NOMO-1 (cell line): ENCODE results near the gene ABL2.
"Not testable (repeated sequence)": the region's sequence is repeated elsewhere in the genome, so short reads cannot be mapped to it uniquely, and the experiment has no call there.

ENCODE experiments used
- DNase-seq, 2 experiments: peaks; one replicate each; lab custom pipeline; 2025; ENCODE audit not compliant: unreplicated experiment in 2 of 2; lab: John Stamatoyannopoulos, UW

Gene ABL2

DNA sequence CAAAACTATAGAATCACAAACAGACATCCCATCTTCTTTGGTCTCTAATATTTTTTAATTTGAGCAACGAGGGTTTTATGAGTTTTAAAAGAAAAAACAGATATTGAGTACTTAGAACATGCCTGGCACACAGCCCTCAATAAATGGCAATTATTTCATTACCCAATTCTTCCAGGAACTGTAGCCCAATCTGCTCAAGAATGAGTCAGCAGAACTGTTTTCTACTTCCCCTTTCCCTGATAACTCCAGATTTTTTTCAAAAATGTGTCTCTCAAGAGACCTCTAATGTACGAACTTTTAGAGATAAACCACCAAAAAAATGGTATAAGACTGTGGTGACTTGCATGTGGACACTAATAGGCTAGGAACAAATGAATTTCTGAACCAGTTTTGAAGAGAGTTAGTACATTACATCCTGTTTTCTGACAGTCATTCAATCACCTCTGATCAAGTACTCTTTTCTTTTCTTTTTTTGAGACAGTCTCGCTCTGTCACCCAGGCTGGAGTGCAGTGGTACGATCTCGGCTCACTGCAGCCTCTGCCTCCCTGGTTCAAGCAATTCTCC is 11.5 kb downstream of the ABL2 start:
- peak; percentile 64 to 90 for DNase-seq

- not testable (repeated sequence) for DNase-seq
Measured at GRCh38 chr1:179213317-179213716, 16.2 kb downstream of the ABL2 start.

DNA sequence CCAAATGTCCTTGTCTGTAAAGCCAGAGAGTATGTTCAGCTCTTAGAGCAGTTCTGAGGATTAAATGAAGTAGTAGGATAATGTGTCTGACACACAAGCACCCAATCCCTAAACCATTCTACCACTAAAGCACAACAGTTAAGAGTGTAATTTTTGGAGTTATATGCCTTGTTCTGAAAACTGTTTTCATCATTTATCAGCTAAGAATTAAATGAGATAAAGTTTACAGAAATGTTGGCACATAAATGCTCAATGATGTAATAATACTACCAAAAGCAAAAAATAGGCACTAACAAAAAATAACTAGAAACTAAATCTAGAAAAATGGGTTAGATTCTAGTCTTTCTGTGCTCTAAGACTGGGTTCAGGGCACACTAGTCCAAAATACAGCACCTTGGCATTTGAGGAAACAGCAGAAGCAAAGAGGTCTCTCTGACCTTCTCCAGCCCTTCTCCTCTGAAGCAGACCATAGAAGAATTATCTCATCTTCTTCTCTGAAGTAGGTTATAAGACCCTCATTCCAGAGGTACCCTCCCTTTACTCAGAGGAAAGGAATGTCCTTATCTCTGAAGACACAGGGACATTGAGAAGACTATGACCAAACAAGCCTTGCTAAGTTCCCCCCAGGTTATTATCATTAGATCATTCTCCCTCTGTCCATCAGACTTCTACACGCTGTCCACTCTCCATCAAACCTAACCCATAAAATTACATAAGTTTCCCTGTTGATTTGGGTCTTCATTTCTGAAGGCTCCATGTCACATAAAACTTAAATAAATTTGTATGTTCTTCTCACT is 20.6 kb downstream of the ABL2 start:
- no peak for DNase-seq

- no peak for DNase-seq
Measured at GRCh38 chr1:179206812-179207211, 22.7 kb downstream of the ABL2 start.

- DNase-seq: no peak
Measured at GRCh38 chr1:179205284-179205683, 24.2 kb downstream of the ABL2 start.

DNA sequence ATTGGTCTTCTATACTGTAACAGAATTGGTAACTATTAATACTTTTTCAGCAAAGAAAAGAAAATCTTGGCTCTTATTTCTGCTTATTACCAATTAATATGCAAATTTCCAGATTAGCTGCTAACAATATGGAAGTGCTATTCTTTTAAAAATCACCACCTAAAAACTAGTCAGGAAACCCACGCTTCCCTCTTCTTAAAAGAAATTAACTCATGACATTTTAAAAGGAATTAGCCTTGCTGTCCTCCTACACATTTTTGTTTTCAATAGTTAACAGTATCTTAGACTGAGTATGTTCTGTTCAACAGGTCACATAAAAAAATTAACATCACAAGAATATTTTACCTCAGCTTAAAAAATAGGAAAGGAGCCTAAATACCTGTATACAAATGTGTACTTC is 27.3 kb downstream of the ABL2 start:
- no peak for DNase-seq

DNA sequence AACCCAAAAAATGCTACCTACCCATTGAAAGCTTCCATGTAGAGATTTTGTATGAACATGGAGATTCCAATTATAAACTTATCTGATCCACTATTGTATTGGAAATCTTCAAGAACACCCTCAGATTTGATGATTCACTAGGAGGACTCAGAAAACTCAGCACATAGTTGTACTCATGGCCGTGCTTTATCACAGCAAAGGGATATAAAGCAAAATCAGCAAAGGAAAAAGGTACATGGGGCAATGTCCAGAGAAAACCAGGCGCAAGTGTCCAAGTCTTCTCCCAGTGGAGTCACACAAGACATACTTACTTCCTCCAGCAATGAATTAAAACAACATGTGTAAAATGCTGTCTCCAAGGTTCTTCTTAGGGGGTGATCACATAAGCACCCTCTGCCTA is 28.9 kb downstream of the ABL2 start:
- DNase-seq: no peak

GRCh38 chr1:179197690-179198297 is 31.7 kb downstream of the ABL2 start:
- DNase-seq: no peak

- not testable (repeated sequence) for DNase-seq
Measured at GRCh38 chr1:179195857-179196256, 33.6 kb downstream of the ABL2 start.

DNA sequence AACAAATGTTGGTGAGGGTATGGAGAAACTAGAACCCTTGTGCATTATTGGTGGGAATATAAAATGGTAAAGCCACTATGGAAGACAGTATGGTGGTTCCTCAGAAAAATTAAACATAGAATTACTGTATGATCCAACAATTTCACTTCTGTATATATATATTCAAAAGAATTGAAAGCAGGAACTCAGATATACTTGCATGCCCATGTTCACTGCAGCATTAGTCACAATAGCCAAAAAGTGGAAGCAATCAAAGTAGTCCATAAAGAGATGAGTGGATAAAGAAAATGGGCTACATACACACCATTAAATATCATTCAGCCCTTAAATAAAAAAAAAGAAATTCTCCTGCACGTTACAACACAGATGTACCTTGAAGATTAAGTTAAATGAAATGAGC is 34.1 kb downstream of the ABL2 start:
- peak in 1 of 2 experiments; percentile 30 for DNase-seq

- DNase-seq: no peak
Measured at GRCh38 chr1:179194068-179194537, 35.4 kb downstream of the ABL2 start.

- peak in 1 of 2 experiments; percentile 33 for DNase-seq
Measured at GRCh38 chr1:179190861-179191260, 38.6 kb downstream of the ABL2 start.

DNA sequence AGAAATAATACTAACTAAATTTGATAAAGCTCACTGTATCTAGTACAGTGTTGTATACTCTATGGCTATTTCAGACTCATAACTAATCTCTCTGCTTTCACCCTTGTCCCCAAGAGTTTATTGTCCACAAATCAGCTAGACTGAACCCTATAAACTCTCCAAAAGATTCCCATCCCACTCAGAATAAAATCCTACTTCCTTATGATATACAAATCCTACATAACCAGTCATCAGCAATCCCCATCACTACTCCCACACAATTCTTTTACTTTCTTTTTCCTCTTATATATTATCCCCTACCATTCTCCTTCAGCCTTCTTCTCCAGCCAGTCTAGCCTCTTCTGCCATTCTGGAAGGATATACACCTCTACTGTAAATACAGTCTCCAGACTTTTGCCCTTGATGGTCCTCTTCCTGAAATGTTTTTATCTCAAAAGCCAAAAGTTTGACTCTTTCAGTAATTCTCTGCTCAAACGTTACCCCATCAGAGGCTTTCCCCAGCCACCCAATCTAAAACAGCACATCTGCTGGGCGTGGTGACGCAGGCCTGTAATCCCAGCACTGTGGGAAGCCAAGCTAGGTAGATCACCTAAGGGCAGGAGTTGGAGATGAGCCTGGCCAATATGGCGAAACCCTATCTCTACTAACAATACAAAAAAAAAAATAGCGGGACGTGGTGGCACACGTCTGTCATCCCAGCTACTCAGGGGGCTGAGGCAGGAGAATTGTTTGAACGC is 41.6 kb downstream of the ABL2 start:
- no peak for DNase-seq

GRCh38 chr1:179187043-179187442 is 42.4 kb downstream of the ABL2 start:
- DNase-seq: no peak

- no peak for DNase-seq
Measured at GRCh38 chr1:179184403-179184802, 45.1 kb downstream of the ABL2 start.

- no peak for DNase-seq
Measured at GRCh38 chr1:179183857-179184256, 45.6 kb downstream of the ABL2 start.

DNA sequence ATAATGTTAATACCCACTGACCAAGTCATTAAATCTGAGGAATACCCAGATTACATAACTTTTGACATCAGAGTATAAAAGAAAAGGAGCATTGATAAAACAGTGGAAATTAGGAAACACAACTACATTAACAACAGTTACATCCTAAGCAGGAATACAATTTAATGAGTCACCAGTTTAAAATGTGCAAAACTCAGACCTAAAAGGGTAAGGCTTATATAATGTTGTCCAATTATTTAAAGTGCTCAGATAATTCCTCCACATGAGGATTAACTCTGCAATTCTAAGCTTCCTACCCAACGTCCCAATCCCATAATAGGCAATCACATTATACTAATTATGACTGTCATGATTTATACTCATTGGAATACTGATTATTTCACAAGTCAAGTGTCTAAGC is 50.5 kb downstream of the ABL2 start:
- DNase-seq: no peak

DNA sequence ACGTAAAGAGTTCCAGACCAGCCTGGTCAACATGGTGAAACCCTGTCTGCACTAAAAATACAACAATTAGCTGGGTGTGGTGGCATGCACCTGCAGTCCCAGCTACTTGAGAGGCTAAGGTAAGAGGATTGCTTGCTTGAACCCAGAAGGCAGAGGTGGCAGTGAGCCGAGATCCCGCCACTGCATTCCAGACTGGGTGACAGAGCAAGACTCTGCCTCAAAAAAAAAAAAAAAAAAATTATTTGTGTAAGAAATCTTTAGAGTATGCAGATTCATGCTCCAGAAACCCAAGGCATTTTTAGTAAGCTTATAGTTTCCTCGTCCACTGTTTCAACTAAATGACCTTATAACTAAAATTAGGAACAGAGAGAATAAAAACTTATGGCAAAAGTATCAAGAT is 51.3 kb downstream of the ABL2 start:
- no peak for DNase-seq

- no peak for DNase-seq
Measured at GRCh38 chr1:179177615-179178014, 51.9 kb downstream of the ABL2 start.

GRCh38 chr1:179177182-179177581 is 52.3 kb downstream of the ABL2 start:
- no peak for DNase-seq
